ENCODE results near the gene YWHAQ. TPM values are rescaled to one million over a fixed set of nuclear protein-coding genes. Genes with fewer than 3 reads are reported as not detected.
"Not testable (repeated sequence)": the region's sequence is repeated elsewhere in the genome, so short reads cannot be mapped to it uniquely, and the experiment has no call there.

Gene YWHAQ
- total RNA-seq, 1 donor from 2014 or later: 378 TPM

DNA sequence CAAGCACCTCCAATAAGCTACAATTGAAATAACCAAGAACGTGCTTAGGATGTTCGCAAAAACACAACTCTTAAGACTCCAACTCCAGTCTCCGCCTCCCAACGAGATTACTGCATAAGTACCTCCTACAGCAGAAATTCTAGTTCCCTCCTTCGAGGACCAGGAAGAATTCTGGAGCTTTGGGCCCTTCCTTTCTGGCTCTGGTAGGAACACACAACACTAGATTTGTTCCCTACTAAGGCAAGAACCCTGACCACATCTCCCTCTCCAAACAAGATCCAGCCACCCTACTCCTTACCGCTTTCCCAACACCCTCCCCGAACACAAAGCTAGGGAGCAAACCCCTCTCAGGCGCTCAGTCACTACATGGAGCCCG is 75.9 kb downstream of the YWHAQ start:
- Mint-ChIP-seq H3K4me3 (ENCODE audit: low read depth) (peak overlapping the region; percentile 96), H3K27ac (peak overlapping the region; percentile 98), H3K4me1 (ENCODE audit: low read depth) (peaks cover 34% of the 10 kb centered on the region), H3K27me3 (no peaks in the 10 kb centered on the region), H3K9me3 (ENCODE audit: low read depth) (no peaks in the 10 kb centered on the region), H3K36me3 (ENCODE audit: insufficient read depth) (peaks cover 3% of the 10 kb centered on the region)
- DNase-seq (ENCODE audit: low spot score, unreplicated experiment): no peak
- TF ChIP-seq, protein P1, sequence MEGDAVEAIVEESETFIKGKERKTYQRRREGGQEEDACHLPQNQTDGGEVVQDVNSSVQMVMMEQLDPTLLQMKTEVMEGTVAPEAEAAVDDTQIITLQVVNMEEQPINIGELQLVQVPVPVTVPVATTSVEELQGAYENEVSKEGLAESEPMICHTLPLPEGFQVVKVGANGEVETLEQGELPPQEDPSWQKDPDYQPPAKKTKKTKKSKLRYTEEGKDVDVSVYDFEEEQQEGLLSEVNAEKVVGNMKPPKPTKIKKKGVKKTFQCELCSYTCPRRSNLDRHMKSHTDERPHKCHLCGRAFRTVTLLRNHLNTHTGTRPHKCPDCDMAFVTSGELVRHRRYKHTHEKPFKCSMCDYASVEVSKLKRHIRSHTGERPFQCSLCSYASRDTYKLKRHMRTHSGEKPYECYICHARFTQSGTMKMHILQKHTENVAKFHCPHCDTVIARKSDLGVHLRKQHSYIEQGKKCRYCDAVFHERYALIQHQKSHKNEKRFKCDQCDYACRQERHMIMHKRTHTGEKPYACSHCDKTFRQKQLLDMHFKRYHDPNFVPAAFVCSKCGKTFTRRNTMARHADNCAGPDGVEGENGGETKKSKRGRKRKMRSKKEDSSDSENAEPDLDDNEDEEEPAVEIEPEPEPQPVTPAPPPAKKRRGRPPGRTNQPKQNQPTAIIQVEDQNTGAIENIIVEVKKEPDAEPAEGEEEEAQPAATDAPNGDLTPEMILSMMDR (IDR thresholded peaks at IDR 0.05; ENCODE audit: unreplicated experiment): no peak

DNA sequence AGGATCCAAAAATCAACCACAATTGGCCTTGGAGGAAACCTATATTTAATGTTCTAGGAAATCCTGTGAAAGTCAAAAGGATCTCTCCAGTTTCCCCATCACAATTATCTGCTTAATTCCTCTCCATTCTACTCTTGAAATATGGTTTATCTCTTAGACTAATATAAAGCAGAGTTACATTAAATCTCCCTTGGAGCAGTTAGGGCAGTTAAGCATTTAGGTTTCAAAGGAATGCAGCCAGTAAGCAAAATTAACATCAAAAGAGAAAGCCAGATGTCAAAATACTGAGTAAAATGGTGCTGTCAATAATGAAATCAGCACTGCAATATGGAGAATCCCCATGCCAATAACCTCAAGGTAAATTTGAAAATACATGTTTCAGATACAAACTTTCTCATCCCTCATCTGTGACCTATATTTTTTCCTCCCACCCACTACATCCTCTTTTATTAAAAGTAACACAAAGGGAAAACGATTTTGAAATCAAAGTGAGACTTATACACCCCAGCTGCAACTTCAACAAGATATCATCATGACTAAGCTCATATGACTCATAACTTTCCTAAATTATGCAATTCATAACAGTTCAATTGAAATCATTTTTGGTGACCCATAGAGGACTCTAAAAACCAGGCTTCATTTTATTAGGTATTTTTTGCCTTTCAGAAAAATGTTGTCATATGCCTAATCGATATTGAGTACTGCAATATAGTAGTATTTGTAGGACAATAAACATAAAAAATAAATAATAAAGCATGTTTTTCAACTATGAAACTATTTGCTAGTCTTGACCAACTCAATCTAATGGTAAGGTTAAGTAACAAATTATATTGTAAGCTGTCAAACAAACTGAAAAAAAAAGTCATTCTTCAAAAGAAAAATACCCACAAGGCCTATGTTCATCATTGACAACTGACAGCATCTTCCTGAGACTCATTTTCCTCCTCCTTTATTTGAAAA is 78.3 kb downstream of the YWHAQ start:
- H3K9me3 Mint-ChIP-seq (ENCODE audit: low read depth): no peaks in the 10 kb centered on the region
- peaks cover 1% of the 10 kb centered on the region for H3K36me3 Mint-ChIP-seq (ENCODE audit: insufficient read depth)
- peaks cover 32% of the 10 kb centered on the region for H3K4me1 Mint-ChIP-seq (ENCODE audit: low read depth)
- no peak overlapping the region for H3K27ac Mint-ChIP-seq
- TF ChIP-seq, protein P1 (IDR thresholded peaks at IDR 0.05; ENCODE audit: unreplicated experiment): no peak
- DNase-seq (ENCODE audit: low spot score, unreplicated experiment): no peak
- H3K4me3 Mint-ChIP-seq (ENCODE audit: low read depth): no peak overlapping the region
- H3K27me3 Mint-ChIP-seq: no peaks in the 10 kb centered on the region

DNA sequence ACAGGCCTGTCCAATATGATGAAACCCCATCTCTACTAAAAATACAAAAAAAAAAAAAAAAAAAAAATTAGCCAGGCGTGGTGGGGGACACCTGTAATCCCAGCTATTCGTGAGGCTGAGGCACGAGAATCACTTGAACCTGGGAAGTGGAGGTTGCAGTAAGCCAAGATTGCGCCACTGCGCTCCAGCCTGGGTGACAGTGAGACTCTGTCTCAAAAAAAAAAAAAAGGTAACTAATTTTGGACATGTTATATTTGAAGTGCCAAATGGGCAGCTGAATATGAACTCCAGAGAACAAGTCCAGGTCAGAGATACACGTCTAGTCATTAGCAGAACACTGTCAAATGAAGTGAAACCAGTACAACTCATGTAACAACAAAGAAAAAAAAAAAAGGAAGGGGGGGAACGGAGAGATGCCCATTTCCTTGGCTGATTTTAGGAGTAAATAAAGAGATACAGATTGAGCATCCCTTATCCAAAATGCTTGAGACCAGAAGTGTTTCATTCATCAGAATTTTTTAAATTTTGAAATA is 79.9 kb downstream of the YWHAQ start:
- DNase-seq (ENCODE audit: low spot score, unreplicated experiment); H3K9me3 Mint-ChIP-seq (ENCODE audit: low read depth); H3K4me3 Mint-ChIP-seq (ENCODE audit: low read depth); H3K27ac Mint-ChIP-seq; H3K36me3 Mint-ChIP-seq (ENCODE audit: insufficient read depth); H3K27me3 Mint-ChIP-seq: not testable (repeated sequence)
- H3K4me1 Mint-ChIP-seq (ENCODE audit: low read depth): peaks cover 28% of the 10 kb centered on the region

DNA sequence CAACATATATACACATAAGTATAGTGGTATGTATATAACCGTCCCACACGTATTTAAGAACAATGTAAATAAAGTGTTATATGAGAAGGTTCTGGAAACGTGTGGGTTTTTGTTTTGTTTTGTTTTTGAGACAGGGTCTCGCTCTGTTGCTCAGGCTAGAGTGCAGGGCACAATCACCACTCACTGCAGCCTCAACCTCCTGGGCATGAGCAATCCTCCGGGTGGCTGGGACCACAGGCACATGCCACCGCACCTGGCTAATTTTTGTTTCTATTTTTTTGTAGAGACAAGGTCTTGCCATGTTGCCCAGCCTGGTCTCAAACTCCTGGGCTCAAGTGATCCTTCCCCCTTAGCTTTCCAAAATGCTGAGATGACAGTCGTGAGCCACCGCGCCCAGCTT is 81.4 kb downstream of the YWHAQ start:
- H3K9me3 Mint-ChIP-seq (ENCODE audit: low read depth): no peaks in the 10 kb centered on the region
- H3K27me3 Mint-ChIP-seq: no peaks in the 10 kb centered on the region
- TF ChIP-seq, protein P1 (IDR thresholded peaks at IDR 0.05; ENCODE audit: unreplicated experiment): no peak
- DNase-seq (ENCODE audit: low spot score, unreplicated experiment): no peak
- peaks cover 20% of the 10 kb centered on the region for H3K4me1 Mint-ChIP-seq (ENCODE audit: low read depth)
- peak overlapping the region; percentile 20 for H3K27ac Mint-ChIP-seq
- no peak overlapping the region for H3K4me3 Mint-ChIP-seq (ENCODE audit: low read depth)
- H3K36me3 Mint-ChIP-seq (ENCODE audit: insufficient read depth): peaks cover 1% of the 10 kb centered on the region

DNA sequence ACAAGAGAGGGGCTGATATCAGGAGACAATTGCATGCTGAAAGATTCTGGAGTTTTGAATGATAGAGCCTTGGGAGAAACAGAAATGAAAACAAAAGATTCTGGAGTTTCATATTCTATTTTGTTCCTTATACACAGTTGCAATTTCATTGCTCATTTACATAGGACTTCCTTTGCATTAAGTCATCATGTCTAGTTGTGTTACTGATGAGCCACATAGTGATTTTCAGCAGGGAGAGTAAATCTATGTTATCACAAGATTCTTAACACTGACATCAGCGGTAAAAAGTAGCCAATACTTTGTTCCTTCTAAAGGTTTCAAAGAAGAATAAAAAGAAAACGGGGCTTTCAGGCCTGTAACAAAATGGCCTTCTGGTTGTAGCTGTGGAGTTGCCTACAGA is 82.3 kb downstream of the YWHAQ start:
- H3K27me3 Mint-ChIP-seq: no peaks in the 10 kb centered on the region
- no peak overlapping the region for H3K4me3 Mint-ChIP-seq (ENCODE audit: low read depth)
- H3K36me3 Mint-ChIP-seq (ENCODE audit: insufficient read depth): no peaks in the 10 kb centered on the region
- no peak overlapping the region for H3K27ac Mint-ChIP-seq
- H3K9me3 Mint-ChIP-seq (ENCODE audit: low read depth): no peaks in the 10 kb centered on the region
- peaks cover 14% of the 10 kb centered on the region for H3K4me1 Mint-ChIP-seq (ENCODE audit: low read depth)
- DNase-seq (ENCODE audit: low spot score, unreplicated experiment): no peak
- TF ChIP-seq, protein P1 (IDR thresholded peaks at IDR 0.05; ENCODE audit: unreplicated experiment): no peak

Data from progenitor cell of endocrine pancreas (in vitro differentiated cells).